ENCODE data around the gene SYT1.

Gene SYT1

DNA sequence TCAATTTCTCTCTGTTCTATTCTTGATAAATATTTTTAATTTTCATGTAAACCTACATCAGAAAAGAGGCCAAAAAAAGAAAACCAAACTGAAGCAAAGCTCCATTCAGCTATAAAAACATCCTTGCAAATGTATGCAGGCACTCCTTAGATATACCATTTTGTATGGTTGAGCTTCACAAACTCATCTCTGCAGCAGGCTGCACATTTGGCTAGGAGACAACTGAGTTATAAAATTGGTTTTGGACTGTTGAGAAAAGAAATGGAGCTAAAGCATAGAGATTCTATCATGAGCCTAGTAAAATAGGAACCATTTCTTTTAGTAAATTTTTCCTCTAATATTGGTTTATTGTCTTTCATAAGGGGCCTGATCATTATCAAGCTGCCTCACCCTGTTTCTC lies 156.4 kb downstream of the SYT1 start:
- no peaks in the 10 kb centered on the region for H3K27me3 ChIP-seq (ENCODE audit: low read length)
- no peaks in the 10 kb centered on the region; the same call in 1 of the 2 replicates for H3K36me3 ChIP-seq (ENCODE audit: low read length)
- no peaks in the 10 kb centered on the region for H3F3A ChIP-seq (ENCODE audit: insufficient read depth)
- H2AFZ ChIP-seq (ENCODE audit: low read depth, low read length, severe bottlenecking) = no peak overlapping the region
- H3K9me2 ChIP-seq (replicated peaks; ENCODE audit: insufficient read depth, low read length) = no peaks in the 10 kb centered on the region
- no peak overlapping the region for H3K27ac ChIP-seq (ENCODE audit: low read depth, low read length)
- no peak overlapping the region for H3K4me2 ChIP-seq (ENCODE audit: low read depth, low read length, poor library complexity, severe bottlenecking)
- no peaks in the 10 kb centered on the region for H3K9me3 ChIP-seq (ENCODE audit: insufficient read depth, low read length)
- H3K4me3 ChIP-seq (ENCODE audit: insufficient read depth, low read length, poor library complexity, severe bottlenecking) = no peak overlapping the region
- H3K9ac ChIP-seq (ENCODE audit: low read length) = no peak overlapping the region
- no peaks in the 10 kb centered on the region for H3K79me2 ChIP-seq (ENCODE audit: insufficient read depth, low read length)
- TF ChIP-seq, protein P1, sequence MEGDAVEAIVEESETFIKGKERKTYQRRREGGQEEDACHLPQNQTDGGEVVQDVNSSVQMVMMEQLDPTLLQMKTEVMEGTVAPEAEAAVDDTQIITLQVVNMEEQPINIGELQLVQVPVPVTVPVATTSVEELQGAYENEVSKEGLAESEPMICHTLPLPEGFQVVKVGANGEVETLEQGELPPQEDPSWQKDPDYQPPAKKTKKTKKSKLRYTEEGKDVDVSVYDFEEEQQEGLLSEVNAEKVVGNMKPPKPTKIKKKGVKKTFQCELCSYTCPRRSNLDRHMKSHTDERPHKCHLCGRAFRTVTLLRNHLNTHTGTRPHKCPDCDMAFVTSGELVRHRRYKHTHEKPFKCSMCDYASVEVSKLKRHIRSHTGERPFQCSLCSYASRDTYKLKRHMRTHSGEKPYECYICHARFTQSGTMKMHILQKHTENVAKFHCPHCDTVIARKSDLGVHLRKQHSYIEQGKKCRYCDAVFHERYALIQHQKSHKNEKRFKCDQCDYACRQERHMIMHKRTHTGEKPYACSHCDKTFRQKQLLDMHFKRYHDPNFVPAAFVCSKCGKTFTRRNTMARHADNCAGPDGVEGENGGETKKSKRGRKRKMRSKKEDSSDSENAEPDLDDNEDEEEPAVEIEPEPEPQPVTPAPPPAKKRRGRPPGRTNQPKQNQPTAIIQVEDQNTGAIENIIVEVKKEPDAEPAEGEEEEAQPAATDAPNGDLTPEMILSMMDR (IDR thresholded peaks at IDR 0.05; ENCODE audit: insufficient read depth, low read length, poor library complexity, severe bottlenecking) = no peak
- TF ChIP-seq EZH2phosphoT487 (conservative IDR thresholded peaks at IDR 0.05; ENCODE audit: low read length) = no peak
- no peaks in the 10 kb centered on the region for H4K20me1 ChIP-seq (ENCODE audit: low read depth, low read length)

DNA sequence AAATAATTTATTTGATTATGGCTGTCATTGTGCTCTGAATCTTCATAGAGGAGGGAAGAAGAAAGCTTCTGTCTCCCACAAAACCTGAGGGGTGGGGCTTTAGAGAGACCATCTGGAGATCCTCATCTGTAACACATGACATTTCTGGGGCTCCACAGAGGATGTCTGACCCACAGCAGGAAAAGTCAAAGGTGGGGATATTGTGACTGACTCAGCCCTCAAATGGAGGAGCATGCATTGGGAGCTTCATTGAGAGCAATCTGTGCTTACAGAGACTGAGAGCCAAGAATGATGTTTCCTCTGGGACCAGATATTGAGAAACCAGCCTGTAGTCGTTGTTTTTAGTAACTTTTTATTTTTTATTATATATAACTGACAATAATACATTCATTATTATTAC lies 158.7 kb downstream of the SYT1 start:
- Histone ChIP-seq H3K79me2 (ENCODE audit: insufficient read depth, low read length) (no peaks in the 10 kb centered on the region), H3K27me3 (ENCODE audit: low read length) (no peaks in the 10 kb centered on the region), H3K9ac (ENCODE audit: low read length) (no peak overlapping the region), H3K9me3 (ENCODE audit: insufficient read depth, low read length) (no peaks in the 10 kb centered on the region), H4K20me1 (ENCODE audit: low read depth, low read length) (no peaks in the 10 kb centered on the region), H3K4me3 (ENCODE audit: insufficient read depth, low read length, poor library complexity, severe bottlenecking) (no peak overlapping the region), H2AFZ (ENCODE audit: low read depth, low read length, severe bottlenecking) (no peak overlapping the region), H3K36me3 (ENCODE audit: low read length) (no peaks in the 10 kb centered on the region; the same call in 1 of the 2 replicates), H3K27ac (ENCODE audit: low read depth, low read length) (no peak overlapping the region), H3F3A (ENCODE audit: insufficient read depth) (no peaks in the 10 kb centered on the region), H3K9me2 (replicated peaks; ENCODE audit: insufficient read depth, low read length) (no peaks in the 10 kb centered on the region), H3K4me2 (ENCODE audit: low read depth, low read length, poor library complexity, severe bottlenecking) (no peak overlapping the region)
- TF ChIP-seq, protein P1 (IDR thresholded peaks at IDR 0.05; ENCODE audit: insufficient read depth, low read length, poor library complexity, severe bottlenecking) = no peak
- TF ChIP-seq EZH2phosphoT487 (conservative IDR thresholded peaks at IDR 0.05; ENCODE audit: low read length) = no peak

DNA sequence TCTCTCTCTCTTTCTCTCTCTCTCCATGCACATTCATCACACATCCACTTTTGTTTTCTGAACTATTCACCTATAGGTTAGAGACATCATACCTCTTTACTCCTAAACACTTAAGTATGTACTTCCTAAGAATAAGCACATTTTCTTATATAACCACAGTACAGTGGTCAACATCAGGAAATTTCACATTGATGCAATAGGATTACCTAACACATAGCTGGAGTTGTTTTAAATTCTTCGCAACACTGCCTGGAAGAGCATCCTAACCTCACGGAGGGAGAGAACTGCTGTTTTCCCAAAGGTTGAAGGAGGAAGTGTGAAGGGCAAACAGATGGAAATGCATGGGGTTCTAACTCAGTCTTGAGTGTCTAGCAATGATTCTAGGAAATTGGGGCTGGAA lies 159.2 kb downstream of the SYT1 start:
- H3K79me2 ChIP-seq (ENCODE audit: insufficient read depth, low read length) = no peaks in the 10 kb centered on the region
- no peaks in the 10 kb centered on the region for H3K9me2 ChIP-seq (replicated peaks; ENCODE audit: insufficient read depth, low read length)
- no peak overlapping the region for H3K4me2 ChIP-seq (ENCODE audit: low read depth, low read length, poor library complexity, severe bottlenecking)
- no peaks in the 10 kb centered on the region; the same call in 1 of the 2 replicates for H3K36me3 ChIP-seq (ENCODE audit: low read length)
- no peak overlapping the region for H2AFZ ChIP-seq (ENCODE audit: low read depth, low read length, severe bottlenecking)
- H3F3A ChIP-seq (ENCODE audit: insufficient read depth) = no peaks in the 10 kb centered on the region
- no peaks in the 10 kb centered on the region for H4K20me1 ChIP-seq (ENCODE audit: low read depth, low read length)
- H3K4me3 ChIP-seq (ENCODE audit: insufficient read depth, low read length, poor library complexity, severe bottlenecking) = no peak overlapping the region
- H3K9me3 ChIP-seq (ENCODE audit: insufficient read depth, low read length) = no peaks in the 10 kb centered on the region
- H3K27ac ChIP-seq (ENCODE audit: low read depth, low read length) = no peak overlapping the region
- TF ChIP-seq, protein P1 (IDR thresholded peaks at IDR 0.05; ENCODE audit: insufficient read depth, low read length, poor library complexity, severe bottlenecking) = no peak
- TF ChIP-seq EZH2phosphoT487 (conservative IDR thresholded peaks at IDR 0.05; ENCODE audit: low read length) = no peak
- no peaks in the 10 kb centered on the region for H3K27me3 ChIP-seq (ENCODE audit: low read length)
- no peak overlapping the region for H3K9ac ChIP-seq (ENCODE audit: low read length)
